Mucosa of descending colon (tissue), 3 donors: Measurements from ENCODE around the gene MAGED2. TPM values are rescaled to one million over a fixed set of nuclear protein-coding genes. Genes with fewer than 3 reads are reported as not detected.
"Not testable (repeated sequence)": the region's sequence is repeated elsewhere in the genome, so short reads cannot be mapped to it uniquely, and the experiment has no call there.

Source experiments
- ATAC-seq: fragments of 200-7000 bp; cut with Tn5 transposase; one replicate; pipeline ENCODE4 v1.9.1; 2020; ENCODE audit warnings: mild to moderate bottlenecking, moderate library complexity
- DNase-seq, 3 donors: peaks; one replicate each; pipeline ENCODE4 v3.0.0-alpha.2; 2020
- H3K36me3 ChIP-seq: fragments of 200-600 bp; one replicate; pipeline ENCODE4 v1.8.0; 2021; ENCODE audit warnings: low read depth, mild to moderate bottlenecking
- H3K4me1 ChIP-seq: fragments of 200-600 bp; one replicate; pipeline ENCODE4 v1.8.0; 2021; ENCODE audit warnings: low read depth, mild to moderate bottlenecking
- H3K4me3 ChIP-seq: fragments of 200-600 bp; one replicate; pipeline ENCODE4 v1.8.0; 2021; ENCODE audit warnings: mild to moderate bottlenecking
- H3K9me3 ChIP-seq: fragments of 200-600 bp; one replicate; pipeline ENCODE4 v1.8.0; 2021; ENCODE audit warnings: mild to moderate bottlenecking
- intact Hi-C, 2 donors: fragments of 100-400 bp; cut with DNase I in 1 of 2; cut with micrococcal nuclease in 1 of 2; formaldehyde crosslinking; loops; one replicate each; pipeline versions ENCODE4 v1.11.0 to v1.11.1; 2022; cut with DNase I, micrococcal nuclease
- total RNA-seq, 3 donors: library from RNA; stranded (reverse); fragmentation: NEBNext Ultra II Directional in 2 of 3; extraction: Animal tissue kit (Norgen Biotek cat#: 25700) in 2 of 3; gene quantifications; one replicate each; pipeline versions ENCODE4 v1.2.1 to v1.2.4, GENCODE V29; 2021 to 2023
- TF ChIP-seq, protein P1 (sequence below): fragments of 200-600 bp; IDR thresholded peaks from one replicate; pipeline ENCODE4 v1.8.0; 2022; ENCODE audit warnings: antibody characterized with exemption, mild to moderate bottlenecking
- donor health status: DM: no; HTN: no; CAD: no; lungs with moderate emphysema.
- donor health status: DM: no; HTN: no; CAD: no.
- donor health status: DM: no; HTN: yes; CAD: no.

The MAGED2 gene
- total RNA-seq, 3 donors from 2014 or later, result 52.7 to 86.4 (median 70.1) TPM

DNA sequence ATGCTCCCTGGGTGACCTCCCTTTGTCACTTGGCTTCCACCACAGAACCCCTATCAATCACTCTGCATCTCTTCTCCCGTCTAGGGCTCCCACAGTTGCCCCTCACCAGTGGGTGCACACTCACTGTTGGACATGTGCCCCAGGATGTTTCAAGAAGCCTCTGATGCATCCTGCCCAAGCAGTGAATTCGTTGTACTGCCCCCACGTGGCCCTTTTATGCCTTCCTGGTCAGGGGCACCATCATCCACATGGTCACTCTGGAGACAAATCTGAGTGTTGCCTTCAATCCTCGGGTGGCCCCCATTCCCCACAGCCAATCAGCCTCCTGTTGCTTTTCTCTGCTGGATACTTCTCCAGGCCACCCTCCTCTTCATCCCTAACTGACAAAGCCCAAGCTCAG is 21.6 kb upstream of the MAGED2 start:
- Histone ChIP-seq H3K4me3 (no peak overlapping the region), H3K9me3 (no peaks in the 10 kb centered on the region), H3K4me1 (no peaks in the 10 kb centered on the region), H3K36me3 (no peaks in the 10 kb centered on the region)
- DNase-seq (peak in 1 of 3 donors; percentile 17), ATAC-seq (peak; percentile 25)
- TF ChIP-seq, protein P1, sequence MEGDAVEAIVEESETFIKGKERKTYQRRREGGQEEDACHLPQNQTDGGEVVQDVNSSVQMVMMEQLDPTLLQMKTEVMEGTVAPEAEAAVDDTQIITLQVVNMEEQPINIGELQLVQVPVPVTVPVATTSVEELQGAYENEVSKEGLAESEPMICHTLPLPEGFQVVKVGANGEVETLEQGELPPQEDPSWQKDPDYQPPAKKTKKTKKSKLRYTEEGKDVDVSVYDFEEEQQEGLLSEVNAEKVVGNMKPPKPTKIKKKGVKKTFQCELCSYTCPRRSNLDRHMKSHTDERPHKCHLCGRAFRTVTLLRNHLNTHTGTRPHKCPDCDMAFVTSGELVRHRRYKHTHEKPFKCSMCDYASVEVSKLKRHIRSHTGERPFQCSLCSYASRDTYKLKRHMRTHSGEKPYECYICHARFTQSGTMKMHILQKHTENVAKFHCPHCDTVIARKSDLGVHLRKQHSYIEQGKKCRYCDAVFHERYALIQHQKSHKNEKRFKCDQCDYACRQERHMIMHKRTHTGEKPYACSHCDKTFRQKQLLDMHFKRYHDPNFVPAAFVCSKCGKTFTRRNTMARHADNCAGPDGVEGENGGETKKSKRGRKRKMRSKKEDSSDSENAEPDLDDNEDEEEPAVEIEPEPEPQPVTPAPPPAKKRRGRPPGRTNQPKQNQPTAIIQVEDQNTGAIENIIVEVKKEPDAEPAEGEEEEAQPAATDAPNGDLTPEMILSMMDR, result no peak
- intact Hi-C loops, result no loop called here

DNA sequence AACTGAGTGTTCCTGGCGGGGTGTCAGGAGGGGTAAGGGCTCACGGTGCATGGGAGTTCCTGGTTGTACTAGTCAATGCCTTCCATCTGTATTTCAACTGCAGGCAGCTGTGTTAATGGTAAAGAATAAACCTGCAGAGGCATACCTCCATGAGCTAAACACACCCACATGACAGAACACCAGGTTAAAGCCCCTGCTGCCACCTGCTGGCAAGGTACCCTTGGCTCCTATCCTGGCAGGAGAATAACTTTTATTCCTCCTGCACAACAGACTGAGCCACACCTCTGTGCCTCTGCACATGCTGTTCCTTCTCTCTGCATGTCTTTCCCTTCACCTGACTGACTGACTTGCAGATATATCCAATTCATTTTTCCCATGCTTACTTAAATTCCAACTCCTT is 20.6 kb upstream of the MAGED2 start:
- ATAC-seq, result peak; percentile 75

DNA sequence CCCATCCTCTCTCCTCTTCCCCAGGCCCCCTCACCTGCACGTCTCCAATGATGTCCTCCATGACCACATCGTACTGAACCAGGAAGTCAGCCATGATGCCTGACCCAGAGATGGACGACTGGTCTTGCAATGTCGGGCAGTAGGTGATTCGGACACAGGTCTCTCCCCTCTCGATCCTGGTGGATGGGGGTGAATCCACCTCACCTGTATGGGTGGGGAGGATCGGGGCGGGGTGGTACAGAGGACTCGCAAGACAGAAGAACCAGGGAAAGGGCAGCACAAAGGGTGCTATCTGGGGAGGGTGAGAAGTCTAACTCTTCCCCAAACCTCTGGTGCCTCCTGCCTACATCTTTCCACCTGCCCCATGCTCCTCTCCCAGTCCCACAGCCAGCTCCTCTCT is 19.1 kb upstream of the MAGED2 start:
- TF ChIP-seq, protein P1, result no peak

More for the DNA sequence above, 20.6 kb upstream of the MAGED2 start:
- no peaks in the 10 kb centered on the region for H3K9me3 ChIP-seq
- H3K36me3 ChIP-seq, result no peaks in the 10 kb centered on the region
- TF ChIP-seq, protein P1, result no peak
- DNase-seq, result peak in 2 of 3 donors; percentile 55 to 58
- no peaks in the 10 kb centered on the region for H3K4me1 ChIP-seq
- intact Hi-C loops, result no loop called here
- H3K4me3 ChIP-seq, result no peak overlapping the region

DNA sequence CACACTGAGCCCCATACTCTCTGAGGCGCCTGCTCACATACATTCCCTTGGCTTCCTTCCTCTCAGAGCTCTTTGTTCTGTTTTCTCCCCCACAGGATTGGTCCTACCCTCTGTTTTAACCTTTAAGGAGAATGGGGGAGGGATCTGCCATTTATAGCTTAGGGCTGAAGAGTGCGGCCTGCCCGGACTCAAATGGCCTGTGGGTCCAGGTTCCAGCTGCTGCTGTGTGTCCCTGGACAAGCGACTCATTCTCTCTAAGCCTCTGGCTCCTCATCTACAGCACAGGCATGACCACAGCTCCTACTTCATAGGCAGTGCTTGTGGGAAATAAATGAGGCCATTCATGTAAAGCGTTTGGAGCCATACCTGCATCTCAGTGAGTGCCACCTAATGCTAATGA is 18.1 kb upstream of the MAGED2 start:
- intact Hi-C loops, H3K4me1 ChIP-seq, H3K4me3 ChIP-seq, H3K9me3 ChIP-seq, DNase-seq, H3K36me3 ChIP-seq, ATAC-seq: not testable (repeated sequence)

More for the DNA sequence above, 19.1 kb upstream of the MAGED2 start:
- ATAC-seq, result no peak
- Histone ChIP-seq H3K9me3 (no peaks in the 10 kb centered on the region), H3K4me3 (no peak overlapping the region), H3K4me1 (no peaks in the 10 kb centered on the region), H3K36me3 (no peaks in the 10 kb centered on the region)
- intact Hi-C loops, result no loop called here
- no peak for DNase-seq

DNA sequence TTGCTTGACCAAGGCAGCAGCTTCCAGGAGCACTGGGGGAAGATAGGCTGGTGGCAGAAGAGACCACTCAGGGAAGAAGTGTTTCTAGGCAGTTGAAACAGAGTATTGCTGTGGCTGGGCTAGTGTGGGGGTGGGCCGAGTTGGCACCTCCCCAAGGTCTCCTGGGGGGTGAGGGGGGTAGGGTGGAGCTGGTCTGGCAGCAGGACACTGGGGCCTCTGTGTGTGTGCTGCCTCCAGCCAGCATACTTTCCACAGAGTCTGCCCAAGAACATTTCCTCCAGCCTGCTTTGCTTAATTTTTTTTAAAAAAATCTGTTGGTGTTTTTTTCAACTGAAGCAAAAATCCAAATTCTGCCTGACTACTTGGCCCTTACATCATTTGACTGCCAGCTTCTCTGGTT is 13.5 kb upstream of the MAGED2 start:
- no peak for ATAC-seq
- TF ChIP-seq, protein P1, result no peak
- no peaks in the 10 kb centered on the region for H3K4me1 ChIP-seq

DNA sequence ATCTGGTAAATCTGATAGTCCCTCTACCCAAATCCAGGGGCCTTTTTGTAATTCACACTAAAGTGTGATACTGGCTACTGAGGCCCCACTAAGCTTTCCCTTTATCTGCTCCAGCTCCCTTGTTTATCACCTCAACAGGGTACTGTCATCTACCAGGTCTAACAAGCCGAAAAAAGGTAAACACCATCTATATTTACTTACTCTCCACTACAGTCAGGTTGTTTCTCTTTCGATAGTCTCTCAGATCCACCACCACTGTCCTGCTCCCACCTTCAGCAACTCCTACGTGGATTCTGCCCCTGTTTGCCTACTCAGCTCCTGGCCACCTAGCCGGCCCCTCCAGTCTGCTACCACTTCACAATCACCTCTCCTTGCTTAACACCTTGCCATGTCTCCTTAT is 12.8 kb upstream of the MAGED2 start:
- Histone ChIP-seq H3K4me3 (no peak overlapping the region), H3K36me3 (no peaks in the 10 kb centered on the region), H3K4me1 (no peaks in the 10 kb centered on the region), H3K9me3 (no peaks in the 10 kb centered on the region)
- intact Hi-C loops, result no loop called here
- DNase-seq (no peak), ATAC-seq (no peak)
- TF ChIP-seq, protein P1, result no peak

More for the DNA sequence above, 13.5 kb upstream of the MAGED2 start:
- Histone ChIP-seq H3K9me3 (no peaks in the 10 kb centered on the region), H3K36me3 (no peaks in the 10 kb centered on the region), H3K4me3 (no peak overlapping the region)
- no peak for DNase-seq
- intact Hi-C loops, result no loop called here
